ENCODE measurements around the gene ZSWIM5.
"Not testable (repeated sequence)": the region's sequence is repeated elsewhere in the genome, so short reads cannot be mapped to it uniquely, and the experiment has no call there.

ZSWIM5 gene

DNA sequence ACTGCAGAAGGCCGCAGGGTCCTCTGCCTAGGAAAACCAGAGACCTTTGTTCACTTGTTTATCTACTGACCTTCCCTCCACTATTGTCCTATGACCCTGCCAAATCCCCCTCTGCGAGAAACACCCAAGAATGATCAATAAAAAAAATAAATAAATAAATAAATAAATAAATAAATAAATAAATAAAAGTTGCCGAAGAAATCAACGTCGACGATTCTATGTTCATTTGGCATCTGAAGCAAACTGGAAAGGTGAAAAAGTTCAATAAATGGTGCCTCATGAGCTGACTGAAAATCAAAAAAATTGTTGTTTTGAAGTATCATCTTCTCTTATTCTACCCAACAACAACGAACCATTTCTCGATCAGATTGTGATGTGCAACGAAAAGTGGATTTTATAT lies 17.3 kb upstream of the ZSWIM5 start:
- not testable (repeated sequence) for H4K8ac ChIP-seq (ENCODE audit: low read depth, low read length); DNase-seq; H3K9ac ChIP-seq (ENCODE audit: low read length); H3K36me3 ChIP-seq (ENCODE audit: control insufficient read depth, insufficient read depth, low read length); H2AK5ac ChIP-seq (ENCODE audit: low read length); H3K56ac ChIP-seq (ENCODE audit: low read length); H3K4me3 ChIP-seq (ENCODE audit: low read length); H3K23ac ChIP-seq (ENCODE audit: low read length); H3K27me3 ChIP-seq (ENCODE audit: insufficient read depth, low read length, poor library complexity); H3K4ac ChIP-seq (ENCODE audit: low read depth, low read length); H2BK5ac ChIP-seq (ENCODE audit: low read length); H3K4me1 ChIP-seq (ENCODE audit: control insufficient read depth, low read depth, low read length); H3K4me2 ChIP-seq (ENCODE audit: low read length); H2BK120ac ChIP-seq (ENCODE audit: low read depth, low read length); H2BK15ac ChIP-seq (replicated peaks; ENCODE audit: low read depth); H3K79me1 ChIP-seq (ENCODE audit: low read length); H4K5ac ChIP-seq (ENCODE audit: low read length); H3K79me2 ChIP-seq (ENCODE audit: control insufficient read depth, insufficient read depth, low read length); H3K27ac ChIP-seq (ENCODE audit: low read depth, low read length); H3K18ac ChIP-seq (ENCODE audit: low read length)
- no CpG with 5 or more reads among the region's 9 CpGs for WGBS (ENCODE audit: extremely low coverage, insufficient coverage, low lambda C conversion rate)

DNA sequence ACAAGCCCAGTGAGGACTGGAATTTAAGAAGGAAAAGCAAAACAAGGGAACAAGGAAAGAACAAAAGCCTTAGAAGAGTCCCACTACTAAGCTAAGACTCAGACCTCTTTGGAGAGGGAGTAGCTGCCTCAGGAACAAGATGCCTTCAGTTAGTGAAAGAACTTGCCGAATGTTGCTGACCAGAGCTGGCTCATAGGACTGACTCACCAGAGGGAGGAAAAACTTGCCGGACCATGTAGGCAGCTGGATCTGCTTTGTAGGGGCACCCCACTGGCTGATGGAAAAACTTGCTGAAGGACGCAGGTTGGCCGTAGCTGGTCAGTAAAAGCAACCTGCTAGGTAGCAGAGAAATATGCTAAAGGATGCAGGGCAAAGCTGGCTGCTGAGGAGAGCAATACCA lies 15.3 kb upstream of the ZSWIM5 start:
- Histone ChIP-seq H3K79me1 (ENCODE audit: low read length) (no peaks in the 10 kb centered on the region), H2BK15ac (replicated peaks; ENCODE audit: low read depth) (no peak overlapping the region), H2BK120ac (ENCODE audit: low read depth, low read length) (no peak overlapping the region), H4K8ac (ENCODE audit: low read depth, low read length) (no peak overlapping the region), H3K4ac (ENCODE audit: low read depth, low read length) (no peak overlapping the region), H4K5ac (ENCODE audit: low read length) (no peak overlapping the region), H3K27ac (ENCODE audit: low read depth, low read length) (no peak overlapping the region), H3K9ac (ENCODE audit: low read length) (no peak overlapping the region), H3K4me1 (ENCODE audit: control insufficient read depth, low read depth, low read length) (peaks cover 2% of the 10 kb centered on the region), H3K36me3 (ENCODE audit: control insufficient read depth, insufficient read depth, low read length) (no peaks in the 10 kb centered on the region), H2BK5ac (ENCODE audit: low read length) (no peak overlapping the region), H2AK5ac (ENCODE audit: low read length) (no peak overlapping the region), H3K4me3 (ENCODE audit: low read length) (no peak overlapping the region), H3K27me3 (ENCODE audit: insufficient read depth, low read length, poor library complexity) (no peaks in the 10 kb centered on the region), H3K4me2 (ENCODE audit: low read length) (no peak overlapping the region), H3K79me2 (ENCODE audit: control insufficient read depth, insufficient read depth, low read length) (no peaks in the 10 kb centered on the region), H3K56ac (ENCODE audit: low read length) (no peak overlapping the region), H3K23ac (ENCODE audit: low read length) (no peak overlapping the region), H3K18ac (ENCODE audit: low read length) (no peak overlapping the region)
- WGBS (ENCODE audit: extremely low coverage, insufficient coverage, low lambda C conversion rate): no CpG with 5 or more reads among the region's 4 CpGs
- no peak for DNase-seq

DNA sequence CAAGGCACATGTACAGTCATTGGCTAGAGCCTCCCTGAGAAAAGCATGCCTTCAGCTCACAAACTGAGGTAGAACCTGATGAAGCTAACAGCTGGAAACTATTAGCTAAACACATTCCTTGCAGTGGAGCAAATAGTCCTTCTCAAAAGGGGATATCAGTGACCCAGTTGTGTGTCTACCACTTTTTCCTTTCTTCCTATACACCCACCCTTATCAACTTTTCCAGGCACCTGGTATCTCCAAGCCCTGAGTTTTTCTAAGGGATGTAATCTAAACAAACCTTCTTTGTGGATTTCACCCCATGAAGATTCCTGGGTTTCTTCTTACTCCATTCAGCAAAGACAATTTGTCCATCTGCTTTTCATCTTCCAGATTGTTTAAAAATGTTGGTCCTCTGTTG lies 10.5 kb upstream of the ZSWIM5 start:
- no peak overlapping the region for H3K9ac ChIP-seq (ENCODE audit: low read length)
- H3K4ac ChIP-seq (ENCODE audit: low read depth, low read length): no peak overlapping the region
- H3K23ac ChIP-seq (ENCODE audit: low read length): no peak overlapping the region
- no peaks in the 10 kb centered on the region for H3K79me1 ChIP-seq (ENCODE audit: low read length)
- H2BK120ac ChIP-seq (ENCODE audit: low read depth, low read length): no peak overlapping the region
- H2BK15ac ChIP-seq (replicated peaks; ENCODE audit: low read depth): no peak overlapping the region
- H3K27ac ChIP-seq (ENCODE audit: low read depth, low read length): peak overlapping the region; percentile 72
- no peaks in the 10 kb centered on the region for H3K27me3 ChIP-seq (ENCODE audit: insufficient read depth, low read length, poor library complexity)
- no peak overlapping the region for H2AK5ac ChIP-seq (ENCODE audit: low read length)
- H3K36me3 ChIP-seq (ENCODE audit: control insufficient read depth, insufficient read depth, low read length): no peaks in the 10 kb centered on the region
- H3K56ac ChIP-seq (ENCODE audit: low read length): no peak overlapping the region
- H2BK5ac ChIP-seq (ENCODE audit: low read length): no peak overlapping the region
- H3K4me1 ChIP-seq (ENCODE audit: control insufficient read depth, low read depth, low read length): peaks cover 4% of the 10 kb centered on the region
- H3K4me3 ChIP-seq (ENCODE audit: low read length): no peak overlapping the region
- DNase-seq: peak; percentile 90
- no peaks in the 10 kb centered on the region for H3K79me2 ChIP-seq (ENCODE audit: control insufficient read depth, insufficient read depth, low read length)
- no peak overlapping the region for H3K4me2 ChIP-seq (ENCODE audit: low read length)
- H4K5ac ChIP-seq (ENCODE audit: low read length): no peak overlapping the region
- no peak overlapping the region for H3K18ac ChIP-seq (ENCODE audit: low read length)
- no peak overlapping the region for H4K8ac ChIP-seq (ENCODE audit: low read depth, low read length)

DNA sequence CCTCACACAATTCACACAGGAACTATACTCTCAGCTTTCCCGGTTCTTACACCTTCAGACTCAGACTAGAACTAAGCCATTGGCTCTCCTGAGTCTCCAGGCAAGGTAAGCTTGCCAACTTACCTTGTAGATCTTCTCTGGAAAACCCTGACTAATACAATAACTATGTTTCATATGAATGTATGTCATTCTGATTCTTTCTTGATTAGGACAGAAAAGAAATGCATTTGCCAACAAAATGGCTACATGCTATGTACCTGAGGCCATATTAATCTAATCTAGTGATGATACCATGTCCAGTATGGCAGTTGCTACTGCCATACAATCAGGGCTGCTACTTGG lies 9.8 kb upstream of the ZSWIM5 start:
- no peak overlapping the region for H3K23ac ChIP-seq (ENCODE audit: low read length)
- H2BK120ac ChIP-seq (ENCODE audit: low read depth, low read length): no peak overlapping the region
- no peaks in the 10 kb centered on the region for H3K36me3 ChIP-seq (ENCODE audit: control insufficient read depth, insufficient read depth, low read length)
- no peak overlapping the region for H2AK5ac ChIP-seq (ENCODE audit: low read length)
- peak overlapping the region; percentile 14 for H2BK5ac ChIP-seq (ENCODE audit: low read length)
- no peak overlapping the region for H2BK15ac ChIP-seq (replicated peaks; ENCODE audit: low read depth)
- peak overlapping the region; percentile 69 for H3K18ac ChIP-seq (ENCODE audit: low read length)
- no peak overlapping the region for H4K8ac ChIP-seq (ENCODE audit: low read depth, low read length)
- no peak overlapping the region for H3K4me3 ChIP-seq (ENCODE audit: low read length)
- H3K79me2 ChIP-seq (ENCODE audit: control insufficient read depth, insufficient read depth, low read length): no peaks in the 10 kb centered on the region
- no peaks in the 10 kb centered on the region for H3K79me1 ChIP-seq (ENCODE audit: low read length)
- no peaks in the 10 kb centered on the region for H3K27me3 ChIP-seq (ENCODE audit: insufficient read depth, low read length, poor library complexity)
- H4K5ac ChIP-seq (ENCODE audit: low read length): no peak overlapping the region
- H3K4me1 ChIP-seq (ENCODE audit: control insufficient read depth, low read depth, low read length): peaks cover 4% of the 10 kb centered on the region
- H3K4me2 ChIP-seq (ENCODE audit: low read length): no peak overlapping the region
- H3K4ac ChIP-seq (ENCODE audit: low read depth, low read length): no peak overlapping the region
- WGBS (ENCODE audit: extremely low coverage, insufficient coverage, low lambda C conversion rate): no CpG with 5 or more reads among the region's 1 CpG
- H3K56ac ChIP-seq (ENCODE audit: low read length): no peak overlapping the region
- peak overlapping the region; percentile 72 for H3K27ac ChIP-seq (ENCODE audit: low read depth, low read length)
- no peak overlapping the region for H3K9ac ChIP-seq (ENCODE audit: low read length)
- no peak for DNase-seq

DNA sequence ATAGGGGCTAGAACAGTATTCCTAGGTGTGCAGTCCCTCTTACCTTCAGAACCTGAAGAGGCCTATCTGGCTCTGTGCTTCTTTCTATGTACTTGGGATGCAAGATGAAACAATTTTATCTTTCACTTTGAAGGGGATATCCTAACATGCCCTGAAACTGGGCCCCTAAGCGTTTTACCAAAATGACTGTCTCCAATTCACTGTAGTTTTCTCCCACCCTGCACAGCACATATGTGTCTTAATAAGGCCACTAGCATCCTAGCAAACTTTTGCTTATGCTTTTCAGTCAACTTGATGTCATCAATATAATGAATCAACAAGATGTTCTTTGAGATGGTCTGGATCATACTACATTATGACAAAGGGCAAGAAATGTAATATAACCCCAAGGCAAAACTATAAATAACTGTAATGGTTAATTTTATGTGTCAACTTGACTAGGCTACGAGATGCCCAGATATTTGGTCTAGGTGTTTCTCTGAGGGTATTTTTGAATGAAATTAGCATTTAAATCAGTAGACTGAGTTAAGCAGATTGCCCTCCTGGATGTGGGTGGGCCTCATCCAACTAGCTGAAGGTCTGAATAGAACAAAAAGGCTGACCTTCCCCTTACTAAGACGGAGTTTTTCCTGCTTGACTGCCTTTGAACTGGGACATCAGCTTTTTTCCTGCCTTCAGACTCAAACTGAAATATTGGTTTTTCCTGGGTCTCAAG lies 9.2 kb upstream of the ZSWIM5 start:
- Histone ChIP-seq H3K23ac (ENCODE audit: low read length) (no peak overlapping the region), H3K18ac (ENCODE audit: low read length) (no peak overlapping the region), H3K79me1 (ENCODE audit: low read length) (no peaks in the 10 kb centered on the region), H3K4me2 (ENCODE audit: low read length) (no peak overlapping the region), H3K27me3 (ENCODE audit: insufficient read depth, low read length, poor library complexity) (no peaks in the 10 kb centered on the region), H2BK5ac (ENCODE audit: low read length) (peak overlapping the region; percentile 27), H2AK5ac (ENCODE audit: low read length) (no peak overlapping the region), H3K4me3 (ENCODE audit: low read length) (no peak overlapping the region), H4K5ac (ENCODE audit: low read length) (no peak overlapping the region), H3K56ac (ENCODE audit: low read length) (no peak overlapping the region), H3K4me1 (ENCODE audit: control insufficient read depth, low read depth, low read length) (peaks cover 4% of the 10 kb centered on the region), H4K8ac (ENCODE audit: low read depth, low read length) (no peak overlapping the region), H3K27ac (ENCODE audit: low read depth, low read length) (no peak overlapping the region), H3K4ac (ENCODE audit: low read depth, low read length) (no peak overlapping the region), H3K9ac (ENCODE audit: low read length) (no peak overlapping the region), H2BK120ac (ENCODE audit: low read depth, low read length) (no peak overlapping the region), H3K79me2 (ENCODE audit: control insufficient read depth, insufficient read depth, low read length) (no peaks in the 10 kb centered on the region), H3K36me3 (ENCODE audit: control insufficient read depth, insufficient read depth, low read length) (no peaks in the 10 kb centered on the region), H2BK15ac (replicated peaks; ENCODE audit: low read depth) (no peak overlapping the region)
- DNase-seq: no peak
- WGBS (ENCODE audit: extremely low coverage, insufficient coverage, low lambda C conversion rate): no CpG with 5 or more reads among the region's 3 CpGs

DNA sequence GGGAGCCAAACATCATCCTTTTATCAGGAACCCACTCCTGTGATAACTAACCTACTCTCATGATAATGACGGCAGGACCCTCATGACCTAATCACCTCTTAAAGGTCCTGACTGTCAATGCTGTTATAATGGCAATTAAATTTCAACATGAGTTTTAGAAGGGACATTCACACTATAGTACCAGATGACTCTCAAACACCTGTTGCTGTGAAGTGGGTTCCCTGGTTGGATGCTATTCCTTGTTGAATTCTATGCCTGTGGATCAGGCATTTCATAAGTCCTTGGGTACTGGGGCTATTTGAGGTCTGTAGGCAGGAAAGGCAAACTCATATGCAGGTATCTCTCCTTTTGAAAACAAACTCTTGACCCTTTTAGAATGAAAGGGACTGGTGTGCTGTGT lies 7.5 kb upstream of the ZSWIM5 start:
- Histone ChIP-seq H3K4me2 (ENCODE audit: low read length) (no peak overlapping the region), H3K4me3 (ENCODE audit: low read length) (no peak overlapping the region), H3K79me1 (ENCODE audit: low read length) (no peaks in the 10 kb centered on the region), H3K9ac (ENCODE audit: low read length) (no peak overlapping the region), H3K36me3 (ENCODE audit: control insufficient read depth, insufficient read depth, low read length) (no peaks in the 10 kb centered on the region), H4K8ac (ENCODE audit: low read depth, low read length) (no peak overlapping the region), H3K56ac (ENCODE audit: low read length) (no peak overlapping the region), H3K27me3 (ENCODE audit: insufficient read depth, low read length, poor library complexity) (no peaks in the 10 kb centered on the region), H3K4me1 (ENCODE audit: control insufficient read depth, low read depth, low read length) (peaks cover 1% of the 10 kb centered on the region), H4K5ac (ENCODE audit: low read length) (no peak overlapping the region), H3K23ac (ENCODE audit: low read length) (no peak overlapping the region), H3K4ac (ENCODE audit: low read depth, low read length) (no peak overlapping the region), H2BK5ac (ENCODE audit: low read length) (no peak overlapping the region), H2BK120ac (ENCODE audit: low read depth, low read length) (no peak overlapping the region), H3K27ac (ENCODE audit: low read depth, low read length) (no peak overlapping the region), H2AK5ac (ENCODE audit: low read length) (no peak overlapping the region), H3K18ac (ENCODE audit: low read length) (no peak overlapping the region), H2BK15ac (replicated peaks; ENCODE audit: low read depth) (no peak overlapping the region), H3K79me2 (ENCODE audit: control insufficient read depth, insufficient read depth, low read length) (no peaks in the 10 kb centered on the region)
- DNase-seq: no peak
- no CpG with 5 or more reads among the region's 1 CpG for WGBS (ENCODE audit: extremely low coverage, insufficient coverage, low lambda C conversion rate)
